MCF 10A (cell line): Measurements from ENCODE around the gene LAMP5. TPM values are rescaled to one million over a fixed set of nuclear protein-coding genes. Genes with fewer than 3 reads are reported as not detected.

Source experiments
- Bru-seq: library from RNA; stranded (reverse); fragments of 400-500 nt; gene quantifications from one replicate; lab custom pipeline; 2021; lab: Mats Ljungman, UMichigan
- BruChase-seq, 2 experiments: library from RNA; stranded (reverse); fragments of 400-500 nt; gene quantifications; one replicate each; lab custom pipeline; 2021; lab: Mats Ljungman, UMichigan
- BruUV-seq: library from RNA; stranded (reverse); fragments of 400-500 nt; replicated peaks from 2 replicates; lab custom pipeline; 2021; lab: Mats Ljungman, UMichigan
- CTCF ChIA-PET: fragments of 300-600 bp; sonication (Branson Sonifier 250); formaldehyde crosslinking; extraction: SDS; loops from one replicate; lab custom pipeline; 2021; ENCODE audit warnings: antibody characterized with exemption, inconsistent platforms; lab: Yijun Ruan, JAX
- POLR2A ChIA-PET: fragments of 300-600, 350-650 bp; sonication (Branson Sonifier 250); formaldehyde crosslinking; extraction: SDS; loops from one replicate; lab custom pipeline; 2020; ENCODE audit warnings: antibody characterized with exemption, inconsistent platforms; lab: Yijun Ruan, JAX
- DNase-seq: peaks from one replicate; pipeline ENCODE4 v3.0.0-alpha.2; 2018; ENCODE audit not compliant: unreplicated experiment
- H3K27ac Mint-ChIP-seq: one replicate; pipeline ENCODE4 v1.8.0; 2022; ENCODE audit warnings: mild to moderate bottlenecking, low read depth, mixed read lengths; ENCODE audit not compliant: unreplicated experiment
- H3K27me3 Mint-ChIP-seq: one replicate; pipeline ENCODE4 v1.8.0; 2022; ENCODE audit warnings: mixed read lengths; ENCODE audit not compliant: insufficient read depth, unreplicated experiment
- H3K36me3 Mint-ChIP-seq: one replicate; pipeline ENCODE4 v1.8.0; 2022; ENCODE audit warnings: mild to moderate bottlenecking, moderate library complexity, mixed read lengths; ENCODE audit not compliant: insufficient read depth, unreplicated experiment
- H3K4me1 Mint-ChIP-seq: one replicate; pipeline ENCODE4 v1.8.0; 2022; ENCODE audit warnings: mixed read lengths; ENCODE audit not compliant: insufficient read depth, unreplicated experiment
- H3K4me3 Mint-ChIP-seq: one replicate; pipeline ENCODE4 v1.8.0; 2022; ENCODE audit warnings: mild to moderate bottlenecking, moderate library complexity, mixed read lengths; ENCODE audit not compliant: unreplicated experiment
- H3K9me3 Mint-ChIP-seq: one replicate; pipeline ENCODE4 v1.8.0; 2022; ENCODE audit warnings: mixed read lengths; ENCODE audit not compliant: unreplicated experiment
- CTCF ChIP-seq: fragments of 200-600 bp; IDR thresholded peaks from one replicate; pipeline ENCODE4 v1.8.0; 2022; ENCODE audit warnings: antibody characterized with exemption, mild to moderate bottlenecking; ENCODE audit not compliant: unreplicated experiment
- intact Hi-C: fragments of 100-400 bp; cut with micrococcal nuclease; formaldehyde crosslinking; loops from 2 replicates; pipeline ENCODE4 v1.14.1; 2022
- long read RNA-seq: library from polyadenylated mRNA; stranded (forward); transcript quantifications from one replicate; pipeline ENCODE4 v2.0.0, GENCODE V29; 2022
- total RNA-seq: library from RNA; stranded (reverse); gene quantifications from 2 replicates; pipeline ENCODE4 v1.2.3, GENCODE V29; 2022

Gene LAMP5
- total RNA-seq (not detected in 2 replicates), Bru-seq, nascent RNA (not detected), BruChase-seq, experiment 1, labeled RNA remaining after a 6-hour chase (not detected), BruChase-seq, experiment 2, labeled RNA remaining after a 2-hour chase (not detected)
- long read RNA-seq: 0 reads

- TF ChIP-seq CTCF: no peak
- Mint-ChIP-seq H3K27ac (no peak within 1 kb of the TSS), H3K9me3 (no peaks in the 10 kb centered on the region), H3K4me3 (no peak within 1 kb of the TSS), H3K4me1 (no peaks in the 10 kb centered on the region), H3K36me3 (no peaks in the 10 kb centered on the region), H3K27me3 (no peaks in the 10 kb centered on the region)
- DNase-seq: no peak
- ChIA-PET CTCF (interaction anchor here (0.6 to 0.7 kb wide), 3 partner anchors 94 to 1805 kb away, joined by 3 read pairs; no protein-coding TSS in a partner anchor), POLR2A (no interaction called here)
- BruUV-seq: no TSS peak
- intact Hi-C loops: no loop called here
Measured at GRCh38 chr20:9514461-9515213, at the start of gene LAMP5. Gene LAMP5 (plus strand): TSS chr20:9514590. CDS start chr20:9514853, 263 bp downstream.

- intact Hi-C loops: no loop called here
- no peaks in the 10 kb centered on the region for H3K4me1 Mint-ChIP-seq
- no peaks in the 10 kb centered on the region for H3K27me3 Mint-ChIP-seq
- DNase-seq: no peak
- H3K27ac Mint-ChIP-seq: no peak overlapping the region
- POLR2A ChIA-PET: no interaction called here
- H3K36me3 Mint-ChIP-seq: no peaks in the 10 kb centered on the region
- CTCF ChIA-PET: interaction anchor here (0.9 to 1.2 kb wide), 3 partner anchors 25 to 149 kb away, joined by 3 to 4 read pairs (median 3); no protein-coding TSS in a partner anchor
- no peak for TF ChIP-seq CTCF
- no peak overlapping the region for H3K4me3 Mint-ChIP-seq
- no peaks in the 10 kb centered on the region for H3K9me3 Mint-ChIP-seq
- BruUV-seq: no TSS peak
Measured at GRCh38 chr20:9467995-9468394, 46.4 kb upstream of the LAMP5 start.

- H3K4me3 Mint-ChIP-seq: no peak overlapping the region
- H3K27ac Mint-ChIP-seq: no peak overlapping the region
- BruUV-seq: no TSS peak
- CTCF ChIA-PET: interaction anchor here (0.6 kb wide), 1 partner anchor 53 kb away, joined by 3 read pairs; no protein-coding TSS in a partner anchor
- POLR2A ChIA-PET: no interaction called here
- no peaks in the 10 kb centered on the region for H3K4me1 Mint-ChIP-seq
- H3K9me3 Mint-ChIP-seq: no peaks in the 10 kb centered on the region
- no peak for TF ChIP-seq CTCF
- intact Hi-C loops: no loop called here
- H3K27me3 Mint-ChIP-seq: no peaks in the 10 kb centered on the region
- H3K36me3 Mint-ChIP-seq: no peaks in the 10 kb centered on the region
- no peak for DNase-seq
Measured at GRCh38 chr20:9474835-9475415, 39.5 kb upstream of the LAMP5 start.

- Mint-ChIP-seq H3K36me3 (no peaks in the 10 kb centered on the region), H3K4me1 (no peaks in the 10 kb centered on the region), H3K4me3 (no peak overlapping the region), H3K9me3 (no peaks in the 10 kb centered on the region), H3K27ac (no peak overlapping the region), H3K27me3 (no peaks in the 10 kb centered on the region)
- intact Hi-C loops: no loop called here
- POLR2A ChIA-PET: no interaction called here
- no TSS peak for BruUV-seq
- CTCF ChIA-PET: interaction anchor here (0.6 to 1.8 kb wide), 3 partner anchors 53 to 134 kb away, joined by 3 to 5 read pairs (median 4); no protein-coding TSS in a partner anchor
- DNase-seq: no peak
- TF ChIP-seq CTCF: no peak
Measured at GRCh38 chr20:9475456-9475855, 38.9 kb upstream of the LAMP5 start.
